IPS-NIHi11 (cell line): ENCODE data around the gene IL36RN.
"Not testable (repeated sequence)": the region's sequence is repeated elsewhere in the genome, so short reads cannot be mapped to it uniquely, and the experiment has no call there.

Experiments used
- DNase-seq: peaks from one replicate; pipeline ENCODE4 v3.0.0; 2012; ENCODE audit warnings: mixed read lengths, low spot score

The IL36RN gene

DNA sequence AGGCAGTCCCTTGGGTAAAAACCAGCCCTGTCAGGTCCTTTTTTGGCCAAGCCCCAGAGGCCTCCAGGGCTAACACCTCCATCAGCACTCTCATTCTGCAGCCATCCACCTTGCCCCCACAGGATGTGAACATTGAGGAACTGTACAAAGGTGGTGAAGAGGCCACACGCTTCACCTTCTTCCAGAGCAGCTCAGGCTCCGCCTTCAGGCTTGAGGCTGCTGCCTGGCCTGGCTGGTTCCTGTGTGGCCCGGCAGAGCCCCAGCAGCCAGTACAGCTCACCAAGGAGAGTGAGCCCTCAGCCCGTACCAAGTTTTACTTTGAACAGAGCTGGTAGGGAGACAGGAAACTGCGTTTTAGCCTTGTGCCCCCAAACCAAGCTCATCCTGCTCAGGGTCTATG, 16.0 kb downstream of the IL36RN start:
- no peak for DNase-seq

- no peak for DNase-seq
Observed at GRCh38 chr2:113075600-113075999, 16.6 kb downstream of the IL36RN start.

- no peak for DNase-seq
Observed at GRCh38 chr2:113076954-113077669, 18.1 kb downstream of the IL36RN start.

DNA sequence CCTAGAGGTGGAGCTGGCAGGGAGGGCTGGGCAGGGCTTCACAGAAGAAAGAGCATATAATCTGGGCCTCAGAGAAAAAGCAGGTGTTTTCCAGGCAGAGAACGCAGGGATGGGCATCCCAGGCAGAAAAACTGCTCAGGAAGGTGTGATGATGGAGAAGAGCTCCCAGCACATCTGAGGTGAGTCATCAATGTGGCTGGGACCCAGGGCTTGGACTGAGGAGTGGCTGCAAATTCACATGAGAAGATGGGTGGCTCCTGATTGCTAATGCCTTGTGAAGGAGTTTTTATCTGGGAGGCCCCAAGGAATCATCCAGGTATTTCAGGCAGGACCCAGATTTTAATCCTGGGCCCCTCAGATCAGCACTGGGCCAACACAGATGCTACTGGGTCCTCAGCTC, 18.9 kb downstream of the IL36RN start:
- DNase-seq: no peak

GRCh38 chr2:113078350-113078839, 19.4 kb downstream of the IL36RN start:
- DNase-seq: no peak

DNA sequence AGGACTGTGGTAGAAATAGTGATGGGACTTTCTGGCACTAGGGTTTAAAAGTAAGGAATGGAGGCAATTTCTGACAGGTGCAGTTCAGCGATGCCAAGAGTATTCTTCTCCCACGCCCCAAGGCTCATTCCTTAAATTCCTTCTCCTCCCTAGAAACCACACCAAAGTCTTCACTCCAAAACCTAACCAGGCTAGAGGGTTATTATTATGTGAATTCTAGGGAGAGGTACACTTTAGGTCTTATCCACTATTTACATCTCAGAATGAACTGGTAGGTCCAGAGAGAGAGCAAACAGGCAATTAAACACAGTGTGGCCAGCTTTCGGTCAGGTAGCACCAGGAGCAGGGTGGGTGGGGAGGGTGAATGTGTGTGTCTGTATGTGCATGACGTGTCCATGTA, 20.1 kb downstream of the IL36RN start:
- no peak for DNase-seq

DNA sequence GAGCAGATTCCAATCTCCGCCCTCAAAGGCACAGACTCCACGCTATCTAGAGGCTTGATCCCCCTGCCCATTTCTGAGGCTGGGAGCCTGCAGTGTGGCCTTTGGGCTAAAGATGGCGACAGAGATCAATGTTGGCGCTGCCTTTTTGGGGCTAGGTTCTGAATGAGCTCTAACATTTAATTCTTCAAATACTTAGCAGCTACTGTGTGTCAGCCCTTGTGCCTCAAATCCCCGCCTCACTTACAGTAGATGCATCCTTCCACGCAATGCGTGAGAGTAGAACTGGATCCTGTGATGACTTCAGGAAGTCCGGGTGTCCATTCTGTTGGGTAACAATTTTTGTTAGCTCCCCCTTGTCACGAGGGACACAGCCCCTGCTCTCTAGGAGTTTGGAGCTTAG, 21.1 kb downstream of the IL36RN start:
- peak; percentile 71 for DNase-seq

- no peak for DNase-seq
Observed at GRCh38 chr2:113081488-113082210, 22.7 kb downstream of the IL36RN start.

- DNase-seq: no peak
Observed at GRCh38 chr2:113083296-113083695, 24.3 kb downstream of the IL36RN start.

GRCh38 chr2:113084249-113085000, 25.4 kb downstream of the IL36RN start:
- no peak for DNase-seq

DNA sequence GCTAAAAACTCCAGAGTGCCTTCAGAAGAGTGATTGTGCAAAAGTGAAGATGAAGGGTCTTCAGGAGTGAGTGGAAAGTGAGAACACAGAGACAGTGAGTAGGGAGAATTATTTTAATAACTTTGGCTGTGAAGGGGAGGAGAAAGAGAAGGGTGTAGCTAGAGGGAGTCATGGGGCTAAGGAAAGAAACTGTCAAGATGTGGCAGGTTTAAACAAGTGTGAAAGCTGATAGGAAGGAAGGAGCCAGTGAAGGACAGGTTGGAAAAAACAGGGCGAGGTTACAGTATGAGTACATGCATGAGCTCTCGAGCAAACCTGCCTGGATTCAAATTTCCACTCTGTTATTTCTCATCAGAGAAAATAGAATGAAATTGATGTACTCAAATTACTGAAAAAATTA, 26.5 kb downstream of the IL36RN start:
- DNase-seq: no peak

GRCh38 chr2:113088213-113088992, 29.4 kb downstream of the IL36RN start:
- no peak for DNase-seq

DNA sequence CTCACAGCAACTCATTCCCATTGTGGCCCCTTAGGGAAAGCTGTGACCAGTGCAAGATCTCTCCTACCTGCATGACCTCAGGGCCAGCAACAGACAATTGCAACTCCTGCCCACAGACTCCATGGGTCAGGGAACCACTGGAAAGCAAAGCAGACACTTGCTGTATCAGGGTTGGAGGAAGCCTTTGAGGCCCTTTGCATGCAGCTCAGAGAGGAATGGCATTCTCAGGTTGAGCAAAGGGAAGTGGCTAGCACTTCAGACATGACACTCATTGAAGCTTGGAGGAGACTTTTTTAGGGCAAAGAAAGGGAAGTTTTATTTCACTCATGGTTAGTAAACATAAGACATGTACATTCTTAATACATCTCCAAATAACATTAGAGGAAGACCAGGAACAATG, 30.9 kb downstream of the IL36RN start:
- no peak for DNase-seq

GRCh38 chr2:113091231-113091896, 32.4 kb downstream of the IL36RN start:
- DNase-seq: no peak

DNA sequence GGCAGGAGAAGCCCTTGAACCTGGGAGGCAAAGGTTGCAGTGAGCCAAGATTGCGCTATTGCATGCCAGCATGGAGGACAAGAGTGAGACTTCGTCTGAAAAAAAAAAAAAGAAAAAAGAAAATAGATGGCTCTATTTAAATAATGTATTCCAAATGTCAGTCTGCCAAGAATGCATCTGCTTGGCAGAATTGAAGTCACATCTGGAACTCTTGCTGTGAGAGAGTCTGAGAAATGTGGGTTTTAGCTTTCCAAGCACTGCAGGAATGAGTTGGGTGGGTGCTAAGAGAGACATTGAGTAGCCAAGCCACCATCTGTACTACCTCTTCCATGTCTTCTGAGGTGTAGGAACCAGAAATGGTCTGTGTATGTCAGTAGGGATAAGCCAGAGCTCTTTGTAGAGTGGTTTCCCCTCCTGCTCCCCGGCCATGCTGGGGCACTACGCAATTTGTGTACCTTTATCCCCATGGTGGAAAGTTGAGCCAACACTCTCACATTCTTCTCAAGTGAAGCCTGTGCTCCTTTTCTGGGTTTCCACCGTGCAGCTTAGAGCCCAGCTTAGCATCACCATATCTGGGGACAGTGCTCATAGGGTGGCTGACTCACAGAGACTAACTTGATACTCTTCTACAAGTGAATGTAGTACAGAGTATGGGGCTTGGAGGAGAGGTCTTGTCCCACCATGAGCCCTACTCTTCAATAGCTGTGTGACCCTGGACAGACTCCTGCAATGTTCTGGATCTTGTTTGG, 34.0 kb downstream of the IL36RN start:
- no peak for DNase-seq

DNA sequence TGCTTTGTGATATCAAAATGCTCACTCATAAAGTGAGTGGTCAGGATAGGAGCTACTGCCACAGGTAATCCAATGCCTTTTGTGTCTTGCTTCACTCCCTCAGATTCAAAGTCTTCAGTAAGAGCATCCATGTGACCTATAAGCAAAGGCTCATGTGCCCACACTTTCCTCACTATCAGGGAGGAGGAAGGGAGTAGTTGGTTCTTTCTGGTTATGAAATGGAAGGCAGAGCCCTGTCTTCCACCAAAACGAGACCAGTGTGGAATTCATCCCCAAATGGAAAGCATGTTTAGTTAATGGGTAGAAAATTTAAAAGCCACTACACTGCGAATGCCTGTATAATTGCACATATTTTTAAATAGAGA, 34.6 kb downstream of the IL36RN start:
- DNase-seq: no peak

GRCh38 chr2:113096306-113096705, 37.3 kb downstream of the IL36RN start:
- not testable (repeated sequence) for DNase-seq

DNA sequence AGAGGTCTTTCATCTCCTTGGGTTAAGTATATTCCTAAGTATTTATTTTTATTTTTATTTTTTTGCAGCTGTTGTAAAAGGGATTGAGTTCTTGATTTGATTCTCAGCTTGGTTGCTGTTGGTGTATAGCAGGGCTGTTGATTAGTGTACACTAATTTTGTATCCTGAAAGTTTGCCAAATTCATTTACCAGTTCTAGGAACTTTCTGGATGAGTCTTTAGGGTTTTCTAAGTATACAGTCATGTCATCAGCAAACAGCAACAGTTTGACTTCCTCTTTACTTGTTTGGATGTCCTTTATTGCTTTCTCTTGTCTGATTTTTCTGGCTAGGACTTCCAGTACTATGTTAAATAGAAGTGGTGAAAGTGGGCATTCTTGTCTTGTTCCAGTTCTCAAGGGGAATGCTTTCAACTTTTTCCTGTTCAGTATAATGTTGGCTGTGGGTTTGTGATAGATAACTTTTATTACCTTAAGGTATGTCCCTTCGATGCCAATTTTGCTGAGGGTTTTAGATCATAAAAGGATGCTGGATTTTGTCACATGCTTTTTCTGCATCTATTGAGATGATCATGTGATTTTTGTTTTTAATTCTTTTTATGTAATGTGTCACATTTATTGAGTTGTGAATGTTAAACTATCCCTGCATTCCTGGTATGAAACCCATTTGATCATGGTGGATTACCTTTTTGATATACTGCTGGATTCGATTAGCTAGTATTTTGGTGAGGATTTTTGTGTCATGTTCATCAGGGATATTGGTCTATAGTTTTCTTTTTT, 38.0 kb downstream of the IL36RN start:
- DNase-seq: not testable (repeated sequence)

DNA sequence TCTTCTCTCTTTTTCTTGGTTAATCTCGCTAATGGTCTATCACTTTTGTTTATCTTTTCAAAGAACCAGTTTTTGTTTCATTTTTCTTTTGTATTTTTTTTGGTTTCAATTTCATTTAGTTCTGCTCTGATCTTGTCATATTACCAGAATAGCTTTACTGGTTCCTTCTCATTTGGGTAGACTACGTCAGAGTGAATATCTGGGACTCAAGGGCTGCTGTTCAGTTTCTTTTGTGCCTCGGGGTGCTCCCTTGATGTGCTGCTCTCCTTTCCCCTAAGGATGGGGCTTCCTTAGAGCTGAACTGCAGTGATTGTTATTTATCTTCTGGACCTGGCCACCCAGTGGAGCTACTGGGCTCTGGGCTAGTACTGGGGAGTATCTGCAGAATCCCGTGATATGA, 39.0 kb downstream of the IL36RN start:
- DNase-seq: no peak

- DNase-seq: no peak
Observed at GRCh38 chr2:113098532-113098931, 39.5 kb downstream of the IL36RN start.
